Mucosa of descending colon (tissue), 3 donors: ENCODE data around the gene RALA. TPM values are rescaled to one million over a fixed set of nuclear protein-coding genes. Genes with fewer than 3 reads are reported as not detected.
"Not testable (repeated sequence)": the region's sequence is repeated elsewhere in the genome, so short reads cannot be mapped to it uniquely, and the experiment has no call there.

Experiments used
- ATAC-seq: fragments of 200-7000 bp; cut with Tn5 transposase; one replicate; pipeline ENCODE4 v1.9.1; 2020; ENCODE audit warnings: mild to moderate bottlenecking, moderate library complexity
- DNase-seq, 3 donors: peaks; one replicate each; pipeline ENCODE4 v3.0.0-alpha.2; 2020
- H3K36me3 ChIP-seq: fragments of 200-600 bp; one replicate; pipeline ENCODE4 v1.8.0; 2021; ENCODE audit warnings: low read depth, mild to moderate bottlenecking
- H3K4me1 ChIP-seq: fragments of 200-600 bp; one replicate; pipeline ENCODE4 v1.8.0; 2021; ENCODE audit warnings: low read depth, mild to moderate bottlenecking
- H3K4me3 ChIP-seq: fragments of 200-600 bp; one replicate; pipeline ENCODE4 v1.8.0; 2021; ENCODE audit warnings: mild to moderate bottlenecking
- H3K9me3 ChIP-seq: fragments of 200-600 bp; one replicate; pipeline ENCODE4 v1.8.0; 2021; ENCODE audit warnings: mild to moderate bottlenecking
- CTCF ChIP-seq: fragments of 200-600 bp; IDR thresholded peaks from one replicate; pipeline ENCODE4 v1.8.0; 2022; ENCODE audit warnings: antibody characterized with exemption, mild to moderate bottlenecking
- intact Hi-C, 2 donors: fragments of 100-400 bp; cut with DNase I in 1 of 2; cut with micrococcal nuclease in 1 of 2; formaldehyde crosslinking; loops; one replicate each; pipeline versions ENCODE4 v1.11.0 to v1.11.1; 2022; cut with DNase I, micrococcal nuclease
- total RNA-seq, 3 donors: library from RNA; stranded (reverse); fragmentation: NEBNext Ultra II Directional in 2 of 3; extraction: Animal tissue kit (Norgen Biotek cat#: 25700) in 2 of 3; gene quantifications; one replicate each; pipeline versions ENCODE4 v1.2.1 to v1.2.4, GENCODE V29; 2021 to 2023
- donor health status: DM: no; HTN: no; CAD: no; lungs with moderate emphysema.
- donor health status: DM: no; HTN: no; CAD: no.
- donor health status: DM: no; HTN: yes; CAD: no.

RALA gene
- total RNA-seq, 3 donors from 2014 or later: 35.6 to 52.5 (median 50.3) TPM

- H3K9me3 ChIP-seq: peaks cover 4% of the 10 kb centered on the region
- H3K36me3 ChIP-seq: no peaks in the 10 kb centered on the region
- TF ChIP-seq CTCF: no peak
- intact Hi-C loops: no loop called here
- no peak overlapping the region for H3K4me3 ChIP-seq
- ATAC-seq (no peak), DNase-seq (no peak)
- peaks cover 8% of the 10 kb centered on the region for H3K4me1 ChIP-seq
These were observed 55.7 kb downstream of the RALA start for GRCh38 chr7:39678930-39679709.

DNA sequence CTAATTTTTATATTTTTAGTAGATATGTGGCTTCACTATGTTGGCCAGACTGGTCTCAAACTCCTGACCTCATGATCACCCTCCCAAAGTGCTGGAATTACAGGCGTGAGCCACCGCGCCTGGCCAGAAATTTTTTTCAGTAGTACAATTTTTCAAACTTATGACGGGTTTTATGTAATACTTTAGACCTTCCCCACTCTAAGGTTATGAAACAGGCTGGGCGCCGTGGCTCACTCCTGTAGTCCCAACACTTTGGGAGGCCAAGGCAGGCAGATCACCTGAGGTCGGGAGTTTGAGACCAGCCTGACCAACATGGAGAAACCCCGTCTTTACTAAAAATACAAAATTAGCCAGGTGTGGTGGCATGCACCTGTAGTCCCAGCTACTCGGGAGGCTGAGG, 56.5 kb downstream of the RALA start:
- intact Hi-C loops, H3K36me3 ChIP-seq, H3K4me1 ChIP-seq, H3K4me3 ChIP-seq, H3K9me3 ChIP-seq, ATAC-seq, DNase-seq: not testable (repeated sequence)

DNA sequence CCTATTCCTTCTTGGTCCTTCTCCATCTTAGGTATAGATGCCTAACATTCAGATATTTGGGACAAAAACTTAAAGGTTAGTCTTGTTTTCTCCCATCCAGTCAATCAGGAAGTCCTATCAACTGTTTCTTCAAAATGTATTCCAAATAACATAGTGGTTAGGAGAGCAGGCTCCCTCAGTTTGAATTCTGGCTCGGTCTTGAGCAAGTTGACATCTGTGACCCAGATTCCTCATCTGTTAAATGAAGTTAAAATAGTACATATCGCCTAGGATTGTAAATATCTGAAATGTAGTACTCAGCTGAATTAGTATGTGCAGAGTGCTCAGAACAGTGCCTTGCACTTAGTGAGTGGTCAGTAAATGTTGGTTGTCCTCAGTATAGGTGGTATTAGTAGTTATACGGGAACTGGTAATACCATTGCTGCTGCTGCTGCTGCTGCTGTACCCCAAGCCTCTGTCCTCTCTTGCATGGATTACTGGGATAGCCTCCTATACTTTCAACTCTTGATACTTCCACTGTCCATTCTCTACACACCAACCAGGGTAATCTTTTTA, 58.6 kb downstream of the RALA start:
- no peak for TF ChIP-seq CTCF
- no peak for DNase-seq
- ATAC-seq: no peak
- Histone ChIP-seq H3K4me3 (no peak overlapping the region), H3K36me3 (no peaks in the 10 kb centered on the region), H3K4me1 (peaks cover 8% of the 10 kb centered on the region), H3K9me3 (peaks cover under 1% of the 10 kb centered on the region)
- intact Hi-C loops: no loop called here

DNA sequence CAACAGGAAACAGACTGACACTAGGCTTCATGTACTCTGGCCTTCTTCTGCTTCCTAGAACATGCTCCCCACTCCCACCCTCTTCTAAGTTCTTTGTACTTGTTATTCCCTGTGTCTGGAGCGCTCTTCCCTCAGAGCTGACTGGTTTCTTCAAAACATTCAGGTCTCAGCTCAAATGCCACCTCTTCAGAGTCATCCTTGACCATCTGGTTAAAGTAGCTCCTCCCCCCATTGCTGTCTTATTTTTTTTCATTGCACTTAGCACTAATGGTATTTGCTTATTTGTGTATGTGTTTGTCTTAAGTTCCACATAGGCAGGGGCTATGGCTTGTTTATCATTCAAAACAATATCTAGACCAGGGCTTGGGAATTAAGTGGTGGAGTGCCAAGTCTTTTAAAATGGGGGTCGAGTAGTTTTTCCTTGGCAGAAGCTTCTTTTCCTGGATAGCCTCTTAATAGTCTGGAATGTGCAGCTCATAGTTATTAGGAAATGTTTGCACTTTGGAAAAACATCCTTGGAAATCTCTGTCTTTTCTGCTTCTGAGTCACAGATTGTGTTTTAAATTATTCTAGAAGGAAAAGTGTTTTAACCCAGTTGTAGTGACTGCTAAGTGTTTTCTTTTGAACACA, 60.0 kb downstream of the RALA start:
- no peaks in the 10 kb centered on the region for H3K9me3 ChIP-seq
- DNase-seq: no peak
- ATAC-seq: no peak
- H3K36me3 ChIP-seq: no peaks in the 10 kb centered on the region
- TF ChIP-seq CTCF: no peak
- intact Hi-C loops: no loop called here
- H3K4me3 ChIP-seq: no peak overlapping the region
- H3K4me1 ChIP-seq: peaks cover 8% of the 10 kb centered on the region

GRCh38 chr7:39686261-39686924, 63.0 kb downstream of the RALA start:
- Histone ChIP-seq H3K9me3 (no peaks in the 10 kb centered on the region), H3K4me1 (peaks cover 8% of the 10 kb centered on the region), H3K36me3 (no peaks in the 10 kb centered on the region), H3K4me3 (no peak overlapping the region)
- ATAC-seq: no peak
- TF ChIP-seq CTCF: no peak
- intact Hi-C loops: no loop called here
- DNase-seq: no peak
